A549 (cell line): ENCODE results near the gene KCNA10. TPM values are rescaled to one million over a fixed set of nuclear protein-coding genes. Genes with fewer than 3 reads are reported as not detected.

ENCODE experiments used
- ATAC-seq, 2 experiments: fragments of 200-7000 bp in 1 of 2; fragments of >200 bp in 1 of 2; cut with Nextera tagmentation in 1 of 2; cut with Tn5 transposase in 1 of 2; 3 replicates each; pipeline versions ENCODE4 v1.8.0 to v1.9.1; 2018 to 2020; ENCODE audit warnings: mild to moderate bottlenecking in 1 of 2, moderate library complexity in 1 of 2
- CTCF ChIA-PET: fragments of 300-600 bp; sonication (Branson Sonifier 250); formaldehyde crosslinking; extraction: SDS; loops from one replicate; lab custom pipeline; 2021; ENCODE audit warnings: antibody characterized with exemption, inconsistent platforms; lab: Yijun Ruan, JAX
- POLR2A ChIA-PET: fragments of 350-600 bp; formaldehyde crosslinking; extraction: SDS; loops from one replicate; lab custom pipeline; 2021; ENCODE audit warnings: antibody characterized with exemption, inconsistent platforms; lab: Yijun Ruan, JAX
- DNase-seq, 2 experiments: peaks; one replicate each; pipeline versions ENCODE4 v3.0.0 to v3.0.0-alpha.2; 2011 to 2016; ENCODE audit warnings: low read depth in 1 of 2, low spot score in 1 of 2
- FAIRE-seq: peaks from 2 replicates; lab custom pipeline; 2011; peaks lifted over from hg19 to GRCh38; lab: Jason Lieb, UNC
- H3K27ac ChIP-seq, 2 experiments: fragments of >200 bp; sonication (Bioruptor Twin); formaldehyde crosslinking; 3 replicates each; pipeline ENCODE4 v1.5.1; 2016 to 2017
- H3K4me1 ChIP-seq: fragments of >200 bp; sonication (Bioruptor Twin); formaldehyde crosslinking; 3 replicates; pipeline ENCODE4 v1.6.1; 2016
- H3K4me2 ChIP-seq: fragments of >200 bp; sonication (Bioruptor Twin); formaldehyde crosslinking; 3 replicates; pipeline ENCODE4 v1.6.1; 2016
- H3K4me3 ChIP-seq: fragments of >200 bp; sonication (Bioruptor Twin); formaldehyde crosslinking; 3 replicates; pipeline ENCODE4 v1.5.1; 2016
- H3K9me3 ChIP-seq: fragments of >200 bp; sonication (Bioruptor Twin); formaldehyde crosslinking; 3 replicates; pipeline ENCODE4 v1.6.1; 2016
- ATOH8 ChIP-seq: fragments of 250-450 bp; sonication (Bioruptor Pico); IDR thresholded peaks from 2 replicates; pipeline ENCODE4 v1.5.0; 2020; ENCODE audit warnings: low read depth, mild to moderate bottlenecking, moderate library complexity
- BHLHE40 ChIP-seq: IDR thresholded peaks from 2 replicates; pipeline ENCODE4 v1.6.1; 2012; ENCODE audit warnings: low read depth, low read length, inconsistent platforms
- CBX2 ChIP-seq: fragments of 200-600 bp; sonication (generic); IDR thresholded peaks from 2 replicates; pipeline ENCODE4 v1.6.1; 2016; ENCODE audit warnings: low read depth, mild to moderate bottlenecking, borderline replicate concordance
- CHD2 ChIP-seq: fragments of 150-350 bp; IDR thresholded peaks from 2 replicates; pipeline ENCODE4 v1.6.1; 2014; ENCODE audit warnings: low read length; ENCODE audit not compliant: partially characterized antibody
- CTCF ChIP-seq: fragments of >200 bp; sonication (Bioruptor Twin); formaldehyde crosslinking; IDR thresholded peaks from 3 replicates; pipeline ENCODE4 v1.5.1; 2016
- E2F6 ChIP-seq: IDR thresholded peaks from 2 replicates; pipeline ENCODE4 v1.6.1; 2012; ENCODE audit warnings: low read depth, borderline replicate concordance
- EHMT2 ChIP-seq: fragments of 200-600 bp; sonication (generic); IDR thresholded peaks from 2 replicates; pipeline ENCODE4 v1.6.1; 2016; ENCODE audit warnings: antibody characterized with exemption, low read depth, mild to moderate bottlenecking, moderate library complexity
- FOXS1 ChIP-seq: fragments of 250-450 bp; sonication (Bioruptor Pico); IDR thresholded peaks from 2 replicates; pipeline ENCODE4 v1.5.0; 2020; ENCODE audit warnings: mild to moderate bottlenecking, moderate library complexity
- GATA3 ChIP-seq: IDR thresholded peaks from 2 replicates; pipeline ENCODE4 v1.6.1; 2012; ENCODE audit warnings: borderline replicate concordance
- HDAC2 ChIP-seq: fragments of 200-600 bp; sonication (generic); IDR thresholded peaks from 2 replicates; pipeline ENCODE4 v1.6.1; 2016
- HOXA7 ChIP-seq: fragments of 250-450 bp; sonication (Bioruptor Pico); IDR thresholded peaks from 2 replicates; pipeline ENCODE4 v1.5.0; 2020; ENCODE audit warnings: mild to moderate bottlenecking, moderate library complexity
- KDM1A ChIP-seq: fragments of 200-600 bp; sonication (generic); IDR thresholded peaks from 2 replicates; pipeline ENCODE4 v1.6.1; 2016; ENCODE audit warnings: low read depth, mild to moderate bottlenecking
- MAFK ChIP-seq: fragments of 450-650 bp; IDR thresholded peaks from 2 replicates; pipeline ENCODE4 v1.6.1; 2014; ENCODE audit not compliant: partially characterized antibody
- NFE2L2 ChIP-seq: fragments of 150-350 bp; conservative IDR thresholded peaks from 2 replicates; pipeline ENCODE4 v1.6.1; 2014; ENCODE audit warnings: low read length
- POLR2A ChIP-seq: IDR thresholded peaks from 2 replicates; pipeline ENCODE4 v1.6.1; 2012; ENCODE audit warnings: mild to moderate bottlenecking, low read length
- POLR2AphosphoS2 ChIP-seq: conservative IDR thresholded peaks from 2 replicates; pipeline ENCODE4 v1.6.1; 2012; ENCODE audit warnings: low read length, improper control_type of control experiment, inconsistent platforms
- RAD21 ChIP-seq, 2 experiments: fragments of >200 bp in 1 of 2; sonication (Bioruptor Twin) in 1 of 2; formaldehyde crosslinking in 1 of 2; IDR thresholded peaks in 1 of 2; conservative IDR thresholded peaks in 1 of 2; 2 replicates in 1 of 2; 3 replicates in 1 of 2; pipeline ENCODE4 v1.6.1; 2012 to 2018; ENCODE audit warnings: inconsistent platforms in 1 of 2
- RFX5 ChIP-seq: fragments of 450-650 bp; IDR thresholded peaks from 2 replicates; pipeline ENCODE4 v1.7.1; 2014; ENCODE audit warnings: antibody characterized with exemption, mild to moderate bottlenecking, moderate library complexity
- TFCP2L1 ChIP-seq: fragments of 250-450 bp; sonication (Bioruptor Pico); IDR thresholded peaks from 2 replicates; pipeline ENCODE4 v1.5.0; 2021; ENCODE audit warnings: mild to moderate bottlenecking
- ZC3H11A ChIP-seq: fragments of 450-650 bp; IDR thresholded peaks from 2 replicates; pipeline ENCODE4 v1.6.1; 2014; ENCODE audit warnings: antibody characterized with exemption, mild to moderate bottlenecking
- WGBS: methylation state at CpG from one replicate; pipeline ENCODE4 v1.1.6; 2017; ENCODE audit errors: missing lambda C conversion rate; 5-methylcytosine and 5-hydroxymethylcytosine counted together
- polyA plus RNA-seq, 4 experiments: library from polyadenylated mRNA; depleted of rRNA in 3 of 4; stranded (reverse); fragments of >200 nt; fragmentation: RNase III in 1 of 4; extraction: RNeasy Plus Mini Kit Qiagen cat#74134 plus additional on column Dnase treatment in 1 of 4; gene quantifications; 2 replicates in 3 of 4; 3 replicates in 1 of 4; pipeline ENCODE4 v1.2.3, GENCODE V29; 2011 to 2017
- TF ChIP-seq, protein P1 (sequence below): fragments of 450-650 bp; IDR thresholded peaks from 2 replicates; pipeline ENCODE4 v1.6.1; 2014; ENCODE audit warnings: antibody characterized with exemption
- TF ChIP-seq, protein P2 (sequence below): fragments of >200 bp; sonication (Bioruptor Twin); formaldehyde crosslinking; IDR thresholded peaks from 2 replicates; pipeline ENCODE4 v1.6.1; 2016
- TF ChIP-seq, protein P3 (sequence below): IDR thresholded peaks from 2 replicates; pipeline ENCODE4 v1.6.1; 2012

KCNA10 gene
- polyA plus RNA-seq, 2 of the 4 experiments (the other 2 are of a cell fraction) = not detected

GRCh38 chr1:110559157-110559556 is 40.2 kb upstream of the KCNA10 start:
- FAIRE-seq = no peak
- CTCF ChIA-PET = interaction anchor here (5.5 kb wide), 1 partner anchor 9 kb away, joined by 20 read pairs; no protein-coding TSS in a partner anchor
- DNase-seq = no peak
- WGBS = 15% methylated on average over 3 of the region's 4 CpGs
- no peaks in the 10 kb centered on the region for H3K9me3 ChIP-seq
- H3K4me2 ChIP-seq = no peak overlapping the region
- ATAC-seq = no peak
- POLR2A ChIA-PET = no interaction called here
- TF ChIP-seq RFX5 = no peak
- TF ChIP-seq HOXA7 (CRISPR knock-in tag) = no peak
- H3K4me3 ChIP-seq = no peak overlapping the region
- no peak overlapping the region for H3K27ac ChIP-seq
- no peaks in the 10 kb centered on the region for H3K4me1 ChIP-seq

DNA sequence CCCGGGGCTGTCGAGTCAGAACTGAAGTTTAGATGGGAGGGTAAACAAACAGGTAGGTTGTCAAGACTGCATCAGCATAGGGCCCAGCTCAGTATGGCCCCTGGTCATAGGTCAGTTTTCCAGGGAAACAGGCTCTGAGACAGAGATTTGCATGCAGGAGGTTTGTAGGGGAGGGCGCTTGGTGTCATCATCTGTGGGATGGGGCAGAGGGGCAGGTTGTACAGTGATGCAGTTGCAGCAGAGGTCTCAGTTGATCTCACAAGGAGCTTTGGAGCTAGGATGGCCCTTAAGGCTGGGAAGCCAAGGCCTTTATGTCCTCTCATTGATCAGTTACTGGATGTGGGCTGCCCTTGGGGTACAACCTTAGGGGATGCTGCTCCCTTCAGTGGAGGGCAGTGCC is 38.5 kb upstream of the KCNA10 start:
- TF ChIP-seq, protein P1, sequence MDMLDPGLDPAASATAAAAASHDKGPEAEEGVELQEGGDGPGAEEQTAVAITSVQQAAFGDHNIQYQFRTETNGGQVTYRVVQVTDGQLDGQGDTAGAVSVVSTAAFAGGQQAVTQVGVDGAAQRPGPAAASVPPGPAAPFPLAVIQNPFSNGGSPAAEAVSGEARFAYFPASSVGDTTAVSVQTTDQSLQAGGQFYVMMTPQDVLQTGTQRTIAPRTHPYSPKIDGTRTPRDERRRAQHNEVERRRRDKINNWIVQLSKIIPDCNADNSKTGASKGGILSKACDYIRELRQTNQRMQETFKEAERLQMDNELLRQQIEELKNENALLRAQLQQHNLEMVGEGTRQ = no peak
- TF ChIP-seq HDAC2 = no peak
- TF ChIP-seq, protein P2, sequence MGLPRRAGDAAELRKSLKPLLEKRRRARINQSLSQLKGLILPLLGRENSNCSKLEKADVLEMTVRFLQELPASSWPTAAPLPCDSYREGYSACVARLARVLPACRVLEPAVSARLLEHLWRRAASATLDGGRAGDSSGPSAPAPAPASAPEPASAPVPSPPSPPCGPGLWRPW = no peak
- TF ChIP-seq BHLHE40 = no peak
- TF ChIP-seq POLR2A = no peak
- no peak for TF ChIP-seq RAD21 (conservative IDR thresholded peaks at IDR 0.05 in 1 of 2, IDR thresholded peaks at IDR 0.05 in 1 of 2)
- no peak for TF ChIP-seq GATA3
- TF ChIP-seq, all 56 proteins: peak for 0
- 13% methylated on average over 3 of the region's 3 CpGs for WGBS
- DNase-seq (no peak), ATAC-seq (no peak), FAIRE-seq (no peak)
- CTCF ChIA-PET = interaction anchor here (0.9 to 5.5 kb wide), 4 partner anchors 11 to 199 kb away, joined by 3 to 20 read pairs (median 4); no protein-coding TSS in a partner anchor
- H3K27ac ChIP-seq = no peak overlapping the region
- no peak overlapping the region for H3K4me2 ChIP-seq
- no peak overlapping the region for H3K4me3 ChIP-seq
- POLR2A ChIA-PET = no interaction called here
- H3K4me1 ChIP-seq = no peaks in the 10 kb centered on the region
- H3K9me3 ChIP-seq = no peaks in the 10 kb centered on the region

DNA sequence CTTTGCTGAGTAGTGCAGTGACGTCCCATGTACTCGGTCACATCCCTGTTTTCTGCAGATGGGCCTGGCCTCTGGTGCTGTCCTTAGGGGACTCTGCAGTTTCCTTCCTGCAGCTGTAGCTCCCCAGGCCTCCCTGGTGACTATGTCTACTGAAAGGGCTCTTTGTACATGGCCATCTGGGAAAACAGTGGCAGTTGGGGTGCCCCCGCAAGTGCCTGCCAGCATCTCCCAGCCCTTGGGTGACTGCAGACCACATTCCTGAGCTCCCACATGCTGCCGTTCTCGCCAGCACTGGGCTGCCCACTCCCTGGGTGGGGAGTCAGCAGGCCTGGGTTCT is 37.5 kb upstream of the KCNA10 start:
- WGBS = 46% methylated on average over 3 of the region's 5 CpGs
- POLR2A ChIA-PET = no interaction called here
- H3K4me1 ChIP-seq = no peaks in the 10 kb centered on the region
- H3K4me3 ChIP-seq = no peak overlapping the region
- TF ChIP-seq FOXS1 = no peak
- no peak for TF ChIP-seq POLR2AphosphoS2
- no peak for TF ChIP-seq ZC3H11A
- TF ChIP-seq, protein P1 = no peak
- TF ChIP-seq MAFK = no peak
- TF ChIP-seq CBX2 = no peak
- TF ChIP-seq KDM1A = no peak
- no peaks in the 10 kb centered on the region for H3K9me3 ChIP-seq
- DNase-seq = no peak
- no peak for ATAC-seq
- no peak overlapping the region for H3K27ac ChIP-seq
- FAIRE-seq = no peak
- no peak overlapping the region for H3K4me2 ChIP-seq
- CTCF ChIA-PET = interaction anchor here (0.9 to 5.5 kb wide), 9 partner anchors 8 to 228 kb away, joined by 3 to 20 read pairs (median 4); no protein-coding TSS in a partner anchor

- WGBS = 52% methylated on average over 9 of the region's 11 CpGs
- no peaks in the 10 kb centered on the region for H3K4me1 ChIP-seq
- peak overlapping the region; percentile 40 for H3K4me3 ChIP-seq
- FAIRE-seq = no peak
- CTCF ChIA-PET = interaction anchor here (0.8 to 5.5 kb wide), 13 partner anchors 9 to 229 kb away, joined by 3 to 20 read pairs (median 4); partner anchors contain the start of gene KCNA2
- H3K4me2 ChIP-seq = peak overlapping the region; percentile 75
- POLR2A ChIA-PET = no interaction called here
- peak overlapping the region in 1 of 2 experiments; percentile 63; a peak in 2 of 6 replicates for H3K27ac ChIP-seq
- no peak for DNase-seq
- H3K9me3 ChIP-seq = no peaks in the 10 kb centered on the region
- peak; percentile 14 to 55; a peak in 3 of 6 replicates for ATAC-seq
- TF ChIP-seq KDM1A (no peak), HOXA7 (CRISPR knock-in tag) (no peak), E2F6 (no peak), POLR2AphosphoS2 (no peak), CHD2 (no peak), NFE2L2 (no peak), CTCF (no peak), ATOH8 (CRISPR knock-in tag) (no peak), FOXS1 (no peak), ZC3H11A (no peak), EHMT2 (no peak), TFCP2L1 (CRISPR knock-in tag) (no peak)
- TF ChIP-seq, protein P3, sequence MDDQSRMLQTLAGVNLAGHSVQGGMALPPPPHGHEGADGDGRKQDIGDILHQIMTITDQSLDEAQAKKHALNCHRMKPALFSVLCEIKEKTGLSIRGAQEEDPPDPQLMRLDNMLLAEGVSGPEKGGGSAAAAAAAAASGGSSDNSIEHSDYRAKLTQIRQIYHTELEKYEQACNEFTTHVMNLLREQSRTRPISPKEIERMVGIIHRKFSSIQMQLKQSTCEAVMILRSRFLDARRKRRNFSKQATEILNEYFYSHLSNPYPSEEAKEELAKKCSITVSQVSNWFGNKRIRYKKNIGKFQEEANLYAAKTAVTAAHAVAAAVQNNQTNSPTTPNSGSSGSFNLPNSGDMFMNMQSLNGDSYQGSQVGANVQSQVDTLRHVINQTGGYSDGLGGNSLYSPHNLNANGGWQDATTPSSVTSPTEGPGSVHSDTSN = no peak
- TF ChIP-seq, protein P2 = no peak
These were observed 37.0 kb upstream of the KCNA10 start for GRCh38 chr1:110555807-110556470.
